Hematopoietic multipotent progenitor cell treated with erythropoietin and hydrocortisone succinate and interleukin-3 and kit ligand, for 17 days (in vitro differentiated cells): ENCODE data around the gene CCDC186.
"Not testable (repeated sequence)": the region's sequence is repeated elsewhere in the genome, so short reads cannot be mapped to it uniquely, and the experiment has no call there.

Experiments used
- DNase-seq: peaks from one replicate; pipeline ENCODE4 v3.0.0-alpha.2; 2015; ENCODE audit warnings: low spot score

CCDC186 gene

GRCh38 chr10:114173603-114173920 is 441 bp downstream of the CCDC186 start:
- no peak for DNase-seq

- peak; percentile 55 for DNase-seq
Observed at GRCh38 chr10:114172776-114173602, 1.0 kb downstream of the CCDC186 start.

DNA sequence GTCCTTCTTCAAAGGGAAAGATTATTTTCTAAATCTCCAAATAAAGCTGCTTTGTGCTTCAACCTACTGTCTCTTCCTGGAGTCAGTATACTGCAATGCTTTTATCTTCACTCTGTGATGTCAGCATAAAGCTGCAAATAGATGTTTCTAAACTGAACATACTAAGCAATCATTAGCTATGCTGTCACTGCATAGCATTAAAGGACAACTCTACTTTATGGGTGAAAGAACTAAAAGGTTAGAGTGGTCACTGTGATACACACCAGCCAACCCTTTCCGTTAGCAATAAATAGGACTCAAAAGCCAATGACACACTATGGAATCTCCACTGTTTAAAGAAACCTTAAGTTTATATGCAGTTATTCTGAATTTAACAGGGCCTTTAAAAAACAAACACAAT is 1.8 kb downstream of the CCDC186 start:
- DNase-seq: peak; percentile 19

- DNase-seq: no peak
Observed at GRCh38 chr10:114168450-114169009, 5.5 kb downstream of the CCDC186 start.

- DNase-seq: no peak
Observed at GRCh38 chr10:114167985-114168384, 6.0 kb downstream of the CCDC186 start.

GRCh38 chr10:114166494-114166893 is 7.5 kb downstream of the CCDC186 start:
- DNase-seq: no peak

DNA sequence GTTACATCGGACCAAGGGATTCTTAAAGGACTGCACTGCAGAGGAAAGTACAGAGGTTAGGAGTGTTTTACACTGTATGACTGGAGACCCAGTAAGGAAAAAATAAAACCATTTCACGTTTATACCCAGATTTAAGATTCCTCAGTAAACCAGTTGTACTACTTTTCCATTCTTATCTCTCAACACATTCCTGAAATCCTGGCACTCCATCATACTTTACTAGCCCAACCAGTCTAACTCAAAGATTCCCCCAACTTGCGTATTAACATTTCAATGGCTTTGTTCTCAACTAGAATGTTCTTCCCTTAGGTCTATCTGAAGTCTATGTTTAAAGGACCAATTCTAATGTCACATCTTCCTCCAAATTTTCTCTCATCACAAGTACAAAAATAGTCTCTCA is 8.0 kb downstream of the CCDC186 start:
- no peak for DNase-seq

DNA sequence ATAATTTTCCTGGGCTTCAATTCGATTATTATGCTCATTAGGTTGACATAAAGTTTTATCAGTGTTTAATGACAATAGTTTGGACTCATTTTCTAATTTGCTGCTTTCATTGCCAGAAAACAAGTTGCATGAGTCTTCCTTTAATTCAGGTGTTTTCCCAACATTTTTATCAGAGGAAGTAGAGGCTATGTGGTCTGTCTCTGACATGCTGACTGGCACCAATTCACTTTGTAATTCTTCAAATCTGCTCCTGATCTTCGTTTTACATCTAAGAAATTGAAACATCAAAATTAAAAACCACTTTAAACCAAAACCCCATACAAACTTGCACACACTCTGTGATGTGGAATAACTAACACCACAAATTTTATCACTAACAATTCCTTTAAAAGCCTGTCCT is 10.9 kb downstream of the CCDC186 start:
- no peak for DNase-seq

DNA sequence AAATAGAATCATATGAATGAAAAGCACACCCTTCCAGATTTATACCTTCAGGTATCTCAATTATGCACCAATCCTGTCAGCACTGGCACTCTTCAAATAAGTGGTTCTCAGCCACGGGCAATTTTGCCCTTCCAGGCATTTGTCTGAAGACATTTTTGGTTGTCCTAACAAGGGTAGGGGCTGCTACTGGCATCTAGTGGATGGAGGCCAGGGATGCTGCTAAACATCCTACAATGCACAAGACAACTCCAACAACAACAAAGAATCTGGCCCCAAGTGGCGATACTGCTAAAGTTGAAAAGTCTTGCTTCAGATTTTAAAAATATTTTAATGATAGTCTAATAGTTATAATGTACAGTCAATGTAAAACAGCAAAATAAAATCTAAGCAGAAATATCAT is 16.1 kb downstream of the CCDC186 start:
- DNase-seq: no peak

DNA sequence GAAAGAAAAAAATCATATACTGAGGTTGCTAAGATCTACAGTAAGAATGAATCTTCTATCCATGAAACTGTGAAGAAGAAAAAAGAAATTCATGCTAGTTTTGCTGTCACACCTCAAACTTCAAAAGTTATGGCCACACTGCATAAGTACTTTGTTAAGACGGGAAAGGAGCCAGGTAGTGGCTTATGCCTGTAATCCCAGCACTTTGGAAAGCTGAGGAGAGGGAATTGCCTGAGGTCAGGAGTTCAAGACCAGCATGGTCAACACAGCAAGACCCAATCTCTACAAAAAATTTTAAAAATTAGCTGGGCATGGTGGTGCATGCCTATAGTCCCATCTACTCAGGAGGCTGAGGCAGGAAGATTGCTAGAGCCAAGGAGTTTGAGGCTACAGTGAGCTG is 22.1 kb downstream of the CCDC186 start:
- no peak for DNase-seq

GRCh38 chr10:114151486-114151885 is 22.5 kb downstream of the CCDC186 start:
- no peak for DNase-seq

DNA sequence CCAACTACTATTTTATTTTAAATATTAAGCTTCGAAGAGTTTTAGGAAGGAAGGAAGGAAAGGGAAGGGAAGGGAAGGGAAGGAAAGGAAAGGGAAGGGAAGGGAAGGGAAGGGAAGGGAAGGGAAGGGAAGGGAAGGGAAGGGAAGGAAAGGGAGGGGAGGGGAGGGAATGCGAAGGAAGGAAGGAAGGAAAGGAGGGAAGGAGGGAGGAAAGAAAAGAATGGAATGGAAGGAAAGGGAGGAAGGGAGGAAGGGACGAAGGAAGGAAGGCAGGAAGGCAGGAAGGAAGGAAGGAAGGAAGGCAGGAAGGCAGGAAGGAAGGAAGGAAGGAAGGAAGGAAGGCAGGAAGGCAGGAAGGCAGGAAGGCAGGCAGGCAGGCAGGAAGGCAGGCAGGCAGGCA is 24.5 kb downstream of the CCDC186 start:
- DNase-seq: not testable (repeated sequence)

- no peak for DNase-seq
Observed at GRCh38 chr10:114143160-114143559, 30.8 kb downstream of the CCDC186 start.

GRCh38 chr10:114142018-114142417 is 32.0 kb downstream of the CCDC186 start:
- no peak for DNase-seq

DNA sequence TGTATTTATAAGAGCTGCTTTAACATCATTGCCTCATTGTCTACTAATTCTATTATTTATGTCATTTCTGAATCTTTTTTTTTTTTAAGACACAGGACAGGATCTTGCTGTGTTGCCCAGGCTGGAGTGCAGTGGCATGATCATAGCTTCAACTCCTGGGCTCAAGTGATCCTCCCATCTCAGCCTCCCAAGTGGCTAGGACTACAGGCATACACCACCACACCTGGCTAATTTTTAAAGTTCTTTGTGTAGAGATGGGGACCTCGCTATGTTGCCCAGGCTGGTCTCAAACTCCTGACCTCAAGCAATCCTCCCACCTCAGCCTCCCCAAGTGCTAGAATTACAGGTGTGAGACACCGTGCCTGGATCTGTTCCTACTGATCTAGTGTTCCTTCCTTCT is 33.2 kb downstream of the CCDC186 start:
- DNase-seq: not testable (repeated sequence)

DNA sequence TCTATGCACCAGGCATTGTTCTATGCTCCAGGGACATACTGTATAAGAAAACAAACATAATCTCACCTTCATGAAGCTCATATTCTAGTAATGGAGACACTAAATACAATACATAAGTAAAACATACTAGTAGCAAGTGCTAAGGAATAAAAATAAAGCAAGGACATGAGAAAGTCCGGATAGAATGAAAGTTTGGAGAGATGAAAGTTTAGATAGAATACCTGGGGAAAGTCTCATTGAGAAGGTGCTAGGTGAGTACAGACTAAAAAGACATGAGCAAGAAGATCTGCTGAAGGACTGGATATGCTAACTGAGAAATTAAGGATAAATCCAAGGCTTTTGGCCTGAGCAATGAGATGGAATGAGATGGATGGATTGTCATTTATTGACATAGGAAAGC is 34.0 kb downstream of the CCDC186 start:
- DNase-seq: no peak

- no peak for DNase-seq
Observed at GRCh38 chr10:114138581-114138980, 35.4 kb downstream of the CCDC186 start.

GRCh38 chr10:114135476-114135875 is 38.5 kb downstream of the CCDC186 start:
- no peak for DNase-seq

DNA sequence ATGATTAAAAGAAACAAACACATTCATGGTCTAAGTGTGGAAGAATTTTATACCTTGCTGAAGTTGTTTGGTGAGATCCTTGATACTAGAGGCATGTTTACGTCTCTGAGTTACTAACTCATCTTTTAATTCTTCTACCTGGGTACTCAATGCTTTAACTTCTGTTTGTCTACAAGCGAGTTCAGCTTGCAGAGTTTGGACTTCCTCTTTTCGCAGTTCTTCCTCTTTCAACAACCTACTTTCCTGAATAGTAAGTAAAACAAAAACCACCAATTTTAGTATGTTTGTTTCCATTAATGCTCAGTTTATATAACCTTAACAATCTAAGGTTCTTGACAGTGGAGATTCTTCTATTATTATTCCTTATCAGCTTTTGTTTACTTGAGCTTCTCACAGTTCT is 42.9 kb downstream of the CCDC186 start:
- no peak for DNase-seq

GRCh38 chr10:114121031-114121430 is 53.0 kb downstream of the CCDC186 start:
- no peak for DNase-seq

GRCh38 chr10:114118514-114118913 is 55.5 kb downstream of the CCDC186 start:
- DNase-seq: no peak

GRCh38 chr10:114117728-114118127 is 56.3 kb downstream of the CCDC186 start:
- DNase-seq: no peak

- DNase-seq: no peak
Observed at GRCh38 chr10:114115661-114116445, 58.1 kb downstream of the CCDC186 start.
